GM19397 (cell line): Measurements from ENCODE around the gene NXPE1.

Experiments used
- ATAC-seq: cut with Tn5 transposase; IDR thresholded peaks from one replicate; pipeline ENCODE4 v1.9.1; 2021; ENCODE audit warnings: mild to moderate bottlenecking, moderate library complexity; ENCODE audit not compliant: unreplicated experiment

NXPE1 gene

GRCh38 chr11:114563077-114563476 lies 3.4 kb upstream of the NXPE1 start:
- no peak for ATAC-seq

GRCh38 chr11:114562166-114562916 lies 2.7 kb upstream of the NXPE1 start:
- ATAC-seq: no peak

- no peak for ATAC-seq
Measured at GRCh38 chr11:114556135-114556534, 3.5 kb downstream of the NXPE1 start.

- no peak for ATAC-seq
Measured at GRCh38 chr11:114553642-114554041, 6.0 kb downstream of the NXPE1 start.

- no peak for ATAC-seq
Measured at GRCh38 chr11:114551060-114551459, 8.6 kb downstream of the NXPE1 start.

GRCh38 chr11:114525682-114526081 lies 34.0 kb downstream of the NXPE1 start:
- no peak for ATAC-seq

GRCh38 chr11:114524122-114524521 lies 35.6 kb downstream of the NXPE1 start:
- no peak for ATAC-seq

- no peak for ATAC-seq
Measured at GRCh38 chr11:114522818-114523217, 36.9 kb downstream of the NXPE1 start.

GRCh38 chr11:114511538-114511937 lies 48.1 kb downstream of the NXPE1 start:
- ATAC-seq: no peak

- no peak for ATAC-seq
Measured at GRCh38 chr11:114511079-114511478, 48.6 kb downstream of the NXPE1 start.

GRCh38 chr11:114501901-114502300 lies 57.8 kb downstream of the NXPE1 start:
- no peak for ATAC-seq

- ATAC-seq: no peak
Measured at GRCh38 chr11:114499756-114500155, 59.9 kb downstream of the NXPE1 start.

- no peak for ATAC-seq
Measured at GRCh38 chr11:114496915-114497314, 62.8 kb downstream of the NXPE1 start.

- no peak for ATAC-seq
Measured at GRCh38 chr11:114483929-114484328, 75.8 kb downstream of the NXPE1 start.

GRCh38 chr11:114482114-114482513 lies 77.6 kb downstream of the NXPE1 start:
- no peak for ATAC-seq

GRCh38 chr11:114479331-114479730 lies 80.3 kb downstream of the NXPE1 start:
- ATAC-seq: no peak

- ATAC-seq: no peak
Measured at GRCh38 chr11:114478768-114479167, 80.9 kb downstream of the NXPE1 start.

- no peak for ATAC-seq
Measured at GRCh38 chr11:114478001-114478410, 81.7 kb downstream of the NXPE1 start.

GRCh38 chr11:114472661-114473060 lies 87.0 kb downstream of the NXPE1 start:
- no peak for ATAC-seq
